SKM-1 treated with dmso at 0.1 percent for 144 hours (cell line): ENCODE results near the gene SPARC.
"Not testable (repeated sequence)": the region's sequence is repeated elsewhere in the genome, so short reads cannot be mapped to it uniquely, and the experiment has no call there.

Source experiments
- DNase-seq: peaks from one replicate; lab custom pipeline; 2025; ENCODE audit not compliant: unreplicated experiment; lab: John Stamatoyannopoulos, UW

Gene SPARC

DNA sequence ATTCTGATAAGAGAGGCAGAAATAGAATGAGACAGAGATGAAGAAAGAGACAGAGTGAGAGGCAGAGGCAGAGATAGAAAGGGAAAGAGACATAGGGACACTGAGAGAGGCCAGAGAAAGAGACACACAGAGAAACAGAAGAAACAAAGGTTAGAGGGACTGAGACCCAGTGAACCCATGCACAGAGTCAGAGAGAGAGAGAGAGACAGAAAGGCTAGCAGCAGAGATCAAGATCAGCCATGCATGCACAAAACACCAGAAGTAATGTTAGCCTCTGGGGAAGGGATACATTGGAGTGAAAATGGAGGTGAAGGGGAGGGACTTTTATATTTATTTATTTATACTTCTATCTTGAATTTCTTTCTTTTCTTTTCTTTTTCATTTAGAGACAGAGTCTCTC lies 14.1 kb upstream of the SPARC start:
- DNase-seq, result no peak

DNA sequence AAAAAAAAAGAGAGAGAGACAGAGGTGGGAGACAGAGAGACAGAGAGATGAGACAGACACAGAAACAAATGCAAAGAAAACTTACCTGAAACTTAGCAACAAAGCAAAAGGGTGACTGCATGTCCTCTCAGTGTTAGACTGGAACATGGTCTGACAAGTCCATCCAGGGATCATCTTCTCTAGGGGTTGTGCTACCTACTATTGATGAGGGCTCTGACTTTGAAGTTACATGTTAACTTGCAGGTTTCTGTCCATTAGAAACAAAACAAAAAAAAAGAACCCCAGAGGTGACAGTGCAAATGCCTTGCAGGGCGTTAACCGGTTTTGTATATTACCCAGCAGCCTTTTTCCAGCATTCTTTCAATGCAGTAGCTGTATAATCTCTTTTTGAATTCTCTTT lies 13.6 kb upstream of the SPARC start:
- DNase-seq, result no peak

DNA sequence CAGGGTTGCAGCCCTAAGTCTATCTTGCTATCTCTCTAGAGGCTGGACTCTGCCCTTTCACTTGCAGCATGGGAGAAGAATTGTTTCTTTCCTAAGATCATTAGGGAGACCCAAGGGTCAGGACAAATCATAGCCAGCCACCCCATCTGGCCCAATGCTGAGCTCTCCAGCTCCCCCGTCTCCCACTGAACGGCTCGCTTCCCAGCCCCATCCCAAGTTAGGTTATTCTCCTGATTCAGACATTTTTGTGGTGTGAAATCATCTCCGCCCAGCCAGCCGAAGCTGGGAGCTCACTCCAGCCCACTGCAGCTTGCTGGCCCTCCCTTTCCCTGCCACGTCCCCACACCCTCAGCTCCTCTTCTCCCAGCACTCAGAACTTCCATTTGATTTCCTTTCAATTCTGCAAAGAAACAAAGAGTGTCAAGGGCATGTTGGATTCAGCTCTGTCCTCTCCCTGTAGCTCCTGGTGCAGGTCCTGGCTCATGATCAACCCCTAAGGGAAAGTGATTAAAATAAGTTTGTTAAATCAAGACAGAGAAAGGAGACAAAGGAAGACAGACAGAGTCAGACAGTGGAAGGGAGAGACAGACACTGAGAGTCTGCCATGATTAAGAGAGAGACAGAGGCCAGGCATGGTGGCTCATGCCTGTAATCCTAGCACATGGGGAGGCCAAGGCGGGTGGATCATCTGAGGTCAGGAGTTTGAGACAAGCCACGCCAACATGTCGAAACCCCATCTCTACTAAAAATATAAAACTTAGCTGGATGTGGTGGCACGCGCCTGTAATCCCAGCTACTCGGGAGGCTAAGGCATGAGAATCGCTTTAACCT lies 12.6 kb upstream of the SPARC start:
- no peak for DNase-seq

DNA sequence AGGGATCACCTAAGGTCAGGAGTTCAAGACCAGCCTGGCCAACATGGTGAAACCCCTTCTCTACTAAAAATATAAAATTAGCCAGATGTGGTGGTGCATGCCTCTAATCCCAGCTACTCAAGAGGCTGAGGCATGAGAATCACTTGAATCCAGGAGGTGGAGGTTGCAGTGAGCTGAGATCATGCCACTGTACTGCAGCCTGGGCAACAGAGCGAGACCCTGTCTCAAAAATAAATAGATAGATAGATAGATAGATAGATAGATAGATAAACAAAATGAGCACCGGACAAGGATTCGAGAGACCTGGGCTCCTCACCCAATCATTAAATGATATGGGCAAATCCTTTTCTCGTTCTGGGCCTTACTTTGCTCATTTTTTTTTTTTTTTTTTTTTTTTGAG lies 11.4 kb upstream of the SPARC start:
- not testable (repeated sequence) for DNase-seq

DNA sequence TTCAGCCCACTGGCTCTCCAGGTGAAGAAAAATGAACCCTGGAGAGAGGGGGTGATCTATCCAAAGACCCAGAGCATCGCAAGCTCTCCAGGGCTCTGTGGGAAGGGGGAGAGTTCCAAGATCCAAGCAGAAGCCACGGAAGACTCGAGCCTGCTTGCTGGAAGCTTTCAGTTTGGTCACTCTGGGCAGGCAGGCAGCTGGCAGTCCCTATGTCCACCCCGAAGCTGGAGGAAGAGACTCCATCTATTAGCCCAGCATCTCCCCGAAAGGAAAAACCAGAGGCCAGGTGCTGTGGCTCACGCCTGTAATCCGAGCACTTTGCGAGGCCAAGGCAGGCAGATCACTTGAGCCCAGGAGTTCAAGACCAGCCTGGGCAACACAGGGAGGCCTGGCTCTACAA lies 10.7 kb upstream of the SPARC start:
- no peak for DNase-seq

DNA sequence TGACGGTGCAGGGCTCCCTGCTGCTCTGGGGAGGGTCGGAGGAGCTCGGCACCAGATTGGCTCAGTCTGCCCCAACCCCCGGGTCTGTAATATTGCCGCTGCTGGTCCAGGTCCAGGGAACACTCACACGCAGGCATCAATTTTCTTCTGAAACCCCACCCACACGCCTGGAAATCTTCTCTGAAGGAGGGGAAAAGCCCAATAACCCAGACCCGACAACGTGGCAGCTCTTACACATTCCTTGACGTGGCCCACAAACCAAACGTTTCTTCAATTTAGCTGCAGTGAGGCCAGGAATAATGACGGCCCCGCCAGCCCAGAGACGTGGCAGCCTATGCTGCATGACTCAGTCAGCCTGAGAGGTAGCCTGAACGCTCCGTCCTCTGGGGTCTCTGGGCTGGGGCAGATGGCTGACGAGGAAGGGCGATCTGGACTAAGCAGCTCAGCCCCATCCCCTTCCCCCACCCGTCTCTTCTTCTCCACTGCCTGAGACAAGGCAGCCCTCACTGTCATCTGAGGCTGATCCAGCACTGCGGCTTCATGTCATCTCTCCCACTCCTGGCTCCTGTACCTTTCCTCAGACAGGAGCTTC lies 9.9 kb upstream of the SPARC start:
- no peak for DNase-seq

DNA sequence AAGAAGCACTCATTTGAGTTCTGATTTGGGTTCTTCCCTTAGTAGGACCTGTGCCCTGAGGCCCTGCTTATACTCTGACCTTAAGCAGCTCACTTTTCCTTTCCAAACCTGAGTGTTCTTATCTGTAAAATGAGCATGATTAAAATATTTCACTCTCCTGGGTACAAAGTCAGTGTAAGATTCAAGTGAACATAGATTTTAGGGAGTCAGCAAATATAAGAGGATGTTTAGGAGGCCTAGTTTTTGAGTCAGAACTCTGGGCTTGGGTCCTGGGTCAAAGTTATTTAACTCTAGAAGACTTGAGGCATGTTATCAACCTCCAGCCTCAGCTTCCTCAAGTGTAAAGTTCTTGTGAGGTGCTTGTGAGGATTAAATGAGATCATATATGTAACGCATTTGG lies 8.7 kb upstream of the SPARC start:
- no peak for DNase-seq

DNA sequence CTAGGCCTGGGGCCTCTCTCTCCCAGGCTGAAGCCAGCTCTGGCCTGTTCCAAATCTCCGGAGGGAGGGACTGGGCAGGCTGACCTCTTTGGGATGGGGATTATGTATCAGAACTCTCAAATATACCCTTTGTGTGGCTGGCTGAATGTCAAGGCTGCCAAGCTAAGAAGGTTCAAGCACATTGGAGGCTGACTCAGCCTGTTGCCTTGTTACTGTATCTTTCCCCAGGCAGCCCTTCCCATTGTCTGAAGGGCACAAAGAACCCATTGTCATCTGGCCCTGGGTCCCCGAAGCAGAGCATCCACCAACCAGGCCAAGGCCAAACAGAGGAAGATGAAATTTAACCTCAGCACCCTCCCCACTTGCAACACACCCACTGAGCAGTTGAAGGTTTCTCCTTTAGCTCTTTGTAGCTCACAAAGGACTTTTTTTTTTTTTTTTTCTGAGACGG lies 7.3 kb upstream of the SPARC start:
- DNase-seq, result no peak

DNA sequence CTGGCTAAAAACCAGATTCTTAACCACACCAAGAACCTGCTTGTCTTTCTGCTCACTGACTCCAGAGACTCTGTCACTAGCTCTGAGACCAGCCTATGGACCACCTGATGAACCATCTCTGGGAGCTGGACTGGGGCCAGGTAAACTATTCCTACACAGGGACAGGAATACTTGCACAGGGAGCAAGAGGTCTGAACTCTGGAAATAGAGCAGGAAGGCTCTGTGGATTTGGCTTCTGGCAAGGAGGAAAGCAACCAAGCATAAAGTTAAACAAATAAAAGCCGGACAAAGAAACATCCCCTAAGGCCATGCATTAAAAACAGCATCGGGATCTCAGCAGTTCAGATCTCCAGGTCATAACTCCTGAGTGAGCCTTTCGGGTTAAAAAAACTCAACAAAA lies 5.6 kb upstream of the SPARC start:
- no peak for DNase-seq

DNA sequence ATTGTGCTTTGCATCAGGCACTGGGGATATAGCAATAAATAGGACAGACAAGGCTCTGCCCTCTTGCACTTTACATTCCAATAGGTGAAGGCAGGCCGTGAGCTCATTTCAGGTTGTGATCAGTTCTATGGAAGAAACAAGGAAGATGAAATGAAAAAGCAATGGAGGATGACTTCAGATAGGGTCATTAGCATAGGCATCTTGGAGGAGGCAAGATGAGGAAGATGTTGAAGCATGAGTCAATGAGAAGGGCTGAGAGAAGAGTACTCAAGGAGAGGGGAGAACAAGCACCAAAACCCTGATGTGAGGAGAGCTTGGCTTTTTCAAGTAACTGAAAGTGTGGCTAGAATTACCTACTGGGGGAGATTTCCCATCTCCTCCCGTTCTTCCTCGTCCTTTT lies 5.0 kb upstream of the SPARC start:
- DNase-seq, result no peak

DNA sequence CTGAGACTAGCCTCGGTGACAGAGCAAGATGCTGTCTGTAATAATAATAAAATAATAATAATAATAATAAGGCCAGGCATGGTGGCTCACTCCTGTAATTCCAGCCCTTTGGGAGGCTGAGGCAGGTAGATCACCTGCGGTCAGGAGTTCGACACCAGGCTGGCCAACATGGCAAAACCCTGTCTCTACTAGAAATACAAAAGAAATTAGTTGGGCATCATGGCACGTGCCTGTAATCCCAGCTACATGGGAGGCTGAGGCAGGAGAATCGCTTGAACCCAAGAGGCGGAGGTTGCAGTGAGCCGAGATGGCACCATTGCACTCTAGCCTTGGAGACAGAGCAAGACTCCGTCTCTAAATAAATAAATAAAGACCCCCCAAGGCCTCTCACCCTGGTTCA lies 2.9 kb upstream of the SPARC start:
- not testable (repeated sequence) for DNase-seq

DNA sequence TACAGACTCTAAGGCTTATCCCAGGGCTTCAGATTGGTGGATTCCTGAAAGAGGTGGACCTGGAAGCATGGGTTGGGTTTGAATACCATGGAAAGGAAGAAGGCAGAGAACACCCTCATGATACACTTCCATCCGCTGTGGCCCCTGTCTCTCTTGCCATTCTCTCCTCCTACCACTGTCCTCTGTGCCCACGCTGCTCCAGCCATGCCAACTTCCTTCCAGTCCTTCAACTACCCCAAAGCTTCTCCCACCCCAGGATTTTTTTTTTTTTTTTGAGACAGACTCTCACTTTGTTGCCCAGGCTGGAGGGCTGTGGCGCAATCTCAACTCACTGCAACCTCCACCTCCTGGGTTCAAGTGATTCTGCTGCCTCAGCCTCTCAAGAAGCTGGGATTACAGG lies 1.7 kb upstream of the SPARC start:
- DNase-seq, result no peak

DNA sequence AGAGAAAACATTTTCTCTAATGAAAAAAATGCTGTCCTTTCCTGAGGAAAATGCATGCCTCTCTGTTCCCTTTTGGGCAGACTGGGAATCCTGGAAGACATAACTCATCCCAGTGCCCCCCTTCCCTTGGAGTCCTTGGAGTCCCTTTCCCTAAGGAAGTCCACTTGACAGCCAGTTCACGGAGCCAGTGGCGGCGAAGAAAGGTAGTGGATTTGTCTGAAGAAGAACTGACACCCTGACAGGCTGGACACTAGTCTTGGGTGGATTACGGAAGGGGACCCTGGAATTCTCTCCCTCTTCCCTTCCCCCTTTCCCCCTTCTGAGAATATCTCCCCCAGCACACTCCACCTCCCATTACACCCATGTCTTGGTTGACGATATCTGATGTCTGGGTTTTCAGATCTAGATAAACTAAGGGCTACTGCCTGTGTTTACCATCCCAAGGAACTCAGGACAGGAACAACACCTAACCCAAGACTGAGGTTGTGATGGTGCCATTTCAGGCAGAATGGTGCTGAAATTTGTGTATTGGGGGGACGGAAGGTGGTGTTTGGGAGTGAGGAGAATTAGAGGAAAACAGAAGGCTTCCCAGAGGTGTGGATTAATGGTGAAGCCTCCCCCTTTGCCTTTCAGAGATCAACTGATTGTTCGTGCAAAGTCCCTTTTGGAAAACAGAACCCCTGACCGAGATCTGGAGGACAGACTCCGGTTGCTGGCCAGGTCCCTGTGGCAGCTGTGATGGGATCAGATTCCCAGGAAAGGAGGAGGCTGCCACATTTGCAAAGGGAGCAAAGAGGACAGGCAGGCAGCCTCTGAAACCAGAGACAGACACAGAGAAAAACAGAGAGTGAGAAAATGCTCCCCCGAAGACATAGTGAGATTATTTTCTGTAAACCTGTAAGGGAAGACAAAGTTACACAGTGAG lies 704 bp downstream of the SPARC start:
- no peak for DNase-seq

DNA sequence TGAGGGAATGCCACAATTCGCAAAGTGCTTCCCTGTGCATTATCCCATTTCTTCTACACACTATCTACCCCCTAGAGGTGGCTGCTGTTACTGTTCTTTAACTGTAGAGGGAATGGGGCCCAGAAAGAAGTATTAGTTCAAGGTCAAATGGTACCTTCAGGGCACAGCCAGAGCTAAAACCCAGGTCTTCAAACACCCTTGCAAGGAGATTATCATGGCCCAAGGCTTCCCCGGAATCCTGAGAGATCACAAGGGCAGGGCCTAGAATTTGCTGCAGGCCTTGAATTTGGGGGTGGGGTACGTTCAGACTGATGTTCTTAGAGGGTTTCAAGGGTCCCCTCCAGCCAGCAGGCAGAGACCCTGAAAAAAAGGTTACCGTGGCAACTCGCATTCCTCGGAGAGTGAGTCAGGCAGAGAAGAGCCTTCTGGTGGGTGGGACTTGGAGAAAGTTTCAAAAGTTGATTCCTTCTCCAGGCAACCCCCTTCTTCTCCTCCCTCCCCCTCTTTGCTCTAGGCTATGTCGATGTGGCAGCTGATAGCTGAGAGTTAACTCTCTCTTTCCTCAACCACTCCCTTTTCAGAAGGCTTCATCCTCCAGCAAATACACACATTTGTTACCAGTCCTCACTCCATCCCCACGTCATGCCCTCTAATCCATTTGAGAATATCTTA lies 1.9 kb downstream of the SPARC start:
- DNase-seq, result no peak

DNA sequence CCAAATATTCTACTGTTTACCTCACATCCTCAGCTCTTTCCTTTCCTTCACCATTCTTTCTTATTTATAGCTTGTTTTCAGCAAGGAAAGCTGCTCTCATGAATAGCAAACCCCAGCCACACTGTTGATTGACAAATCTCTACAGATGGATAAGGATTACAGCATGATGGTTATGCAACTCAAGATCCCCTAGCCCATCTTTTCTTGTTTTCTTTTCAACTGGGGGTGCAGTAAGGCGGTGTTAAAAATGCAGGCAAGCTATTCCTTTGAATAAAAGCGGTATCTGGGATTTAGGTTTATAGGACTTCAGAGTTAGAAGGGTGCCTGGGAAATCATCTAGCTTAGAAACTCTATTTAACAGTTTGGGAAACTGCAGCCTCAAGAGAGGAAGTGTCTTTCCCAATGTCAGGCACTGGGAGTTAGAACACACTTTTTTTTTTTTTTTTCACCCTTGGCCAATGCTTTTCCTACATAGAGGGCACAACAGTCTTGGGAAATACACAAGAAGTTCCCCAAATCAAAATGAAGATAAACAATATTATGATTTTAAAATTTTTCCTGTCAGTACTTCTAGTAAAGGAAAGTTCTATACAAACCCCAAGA lies 2.6 kb downstream of the SPARC start:
- peak; percentile 51 for DNase-seq

DNA sequence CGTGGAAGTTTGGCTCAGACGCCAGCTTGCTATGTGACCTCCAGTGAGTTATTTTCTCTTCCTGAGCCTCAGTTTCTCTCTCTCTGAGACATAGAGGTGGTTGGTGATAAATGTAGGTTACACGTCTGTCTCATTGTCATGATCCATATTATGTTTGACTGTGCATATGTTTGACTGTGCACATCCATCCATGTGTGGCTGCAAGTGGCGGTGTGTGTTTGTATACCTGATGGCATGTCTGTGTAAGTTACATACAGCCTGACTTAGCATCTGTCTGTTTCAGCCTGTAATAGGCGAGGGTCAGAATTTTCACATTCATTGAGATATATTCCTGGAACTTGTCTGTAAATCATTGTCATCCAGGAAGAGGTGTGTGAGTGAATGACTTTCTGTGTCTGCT lies 3.3 kb downstream of the SPARC start:
- DNase-seq, result no peak

DNA sequence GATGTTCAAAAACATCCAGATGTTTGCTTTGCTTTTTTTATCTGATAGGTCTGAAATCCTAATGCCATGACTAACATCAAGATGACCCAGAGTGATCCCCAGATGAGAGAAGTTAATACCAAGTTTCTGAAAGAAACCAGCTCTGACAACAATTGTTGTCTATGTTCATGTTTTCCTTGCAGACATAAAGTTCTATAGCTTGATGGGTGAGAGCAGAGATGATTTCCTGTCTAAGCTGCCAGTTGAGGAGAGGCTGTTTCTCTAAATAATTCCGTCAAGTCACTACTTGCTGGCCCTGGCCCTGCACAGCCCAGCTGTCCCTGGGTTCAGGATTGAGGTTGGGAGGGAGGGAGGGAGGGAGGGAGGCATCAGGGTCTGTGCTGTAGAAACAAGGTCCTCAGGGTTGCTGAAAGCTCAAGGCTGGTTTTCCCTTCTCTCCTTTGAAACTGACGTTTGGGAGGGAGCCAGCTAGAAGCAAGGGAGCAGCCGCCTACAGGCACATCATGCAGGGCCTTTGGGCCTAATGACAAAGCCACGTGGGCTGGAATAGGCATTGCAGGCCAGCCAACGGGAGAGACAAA lies 3.9 kb downstream of the SPARC start:
- DNase-seq, result no peak

DNA sequence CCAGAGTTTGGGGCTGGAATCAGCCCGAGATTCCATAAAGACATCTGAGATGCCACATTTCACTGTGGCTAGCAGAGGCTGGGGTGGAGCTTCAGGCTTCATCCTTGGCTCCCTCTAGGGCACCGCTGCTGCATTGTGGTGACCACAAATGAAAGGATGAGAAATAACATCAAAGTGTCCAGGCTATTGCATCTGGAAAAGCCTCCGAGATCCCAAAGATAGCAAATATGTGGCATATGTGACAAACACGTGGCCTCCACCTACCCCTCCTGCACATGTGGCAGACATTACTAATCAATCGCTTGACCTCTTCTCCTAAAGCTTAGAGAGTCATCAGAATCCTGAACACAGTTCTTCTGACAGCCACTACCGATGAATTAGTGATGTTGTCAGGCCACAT lies 4.5 kb downstream of the SPARC start:
- no peak for DNase-seq

DNA sequence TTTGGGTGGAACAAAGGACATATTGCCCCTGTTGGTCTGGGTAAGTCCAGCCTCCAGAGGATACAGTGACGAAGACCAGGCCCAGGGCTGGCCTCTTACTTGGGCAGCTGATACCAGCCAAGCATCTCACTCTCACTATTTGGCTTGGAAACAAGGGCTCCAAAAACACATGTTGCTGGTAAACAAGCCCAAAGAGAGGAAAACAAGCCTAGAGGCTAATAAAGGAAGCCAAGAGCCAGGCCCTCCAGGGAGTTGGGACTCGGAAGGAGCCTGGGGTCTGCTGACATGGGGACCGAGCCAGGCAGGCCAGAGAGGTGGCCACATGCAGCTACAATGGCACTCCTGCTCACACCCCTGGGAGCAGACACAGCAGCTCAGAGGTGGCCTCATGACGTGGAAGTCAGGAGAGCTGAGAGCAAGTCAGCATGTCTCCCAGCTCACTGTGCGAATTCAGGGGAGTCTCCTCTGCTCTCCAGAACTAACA lies 5.7 kb downstream of the SPARC start:
- no peak for DNase-seq

DNA sequence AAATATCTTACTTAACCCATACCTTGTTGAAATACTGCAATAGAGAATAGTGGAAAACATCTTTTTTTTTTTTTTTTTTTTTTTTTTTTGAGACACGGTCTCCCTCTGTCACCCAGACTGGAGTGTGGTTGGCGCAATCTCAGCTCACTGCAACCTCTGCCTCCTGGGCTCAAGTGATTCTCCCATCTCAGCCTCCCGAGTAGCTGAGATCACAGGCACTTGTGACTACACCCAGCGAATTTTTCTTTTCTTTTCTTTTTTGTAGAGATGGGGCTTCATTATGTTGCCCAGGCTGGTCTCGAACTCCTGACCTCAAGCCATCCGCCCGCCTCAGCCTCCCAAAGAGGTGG lies 6.6 kb downstream of the SPARC start:
- not testable (repeated sequence) for DNase-seq
